Fibroblast of lung (primary cell): ENCODE measurements around the gene PRXL2A. TPM values are rescaled to one million over a fixed set of nuclear protein-coding genes. Genes with fewer than 3 reads are reported as not detected.
A peak's percentile ranks its signal among the peaks of the same experiment; 100 is the strongest.

Source experiments
- DNase-seq, 2 donors: peaks; one replicate each; pipeline versions ENCODE4 v3.0.0 to v3.0.0-alpha.2; 2010; ENCODE audit warnings: low read depth in 2 of 2
- H2AFZ ChIP-seq: 2 replicates; pipeline ENCODE4 v1.5.1; 2012; ENCODE audit warnings: low read length, control low read depth, inconsistent platforms
- H3K27ac ChIP-seq: 2 replicates; pipeline ENCODE4 v1.5.1; 2011; ENCODE audit warnings: low read length, control low read depth; ENCODE audit not compliant: insufficient read depth
- H3K27me3 ChIP-seq: 2 replicates; pipeline ENCODE4 v1.5.1; 2011; ENCODE audit warnings: mild to moderate bottlenecking, low read length; ENCODE audit not compliant: control insufficient read depth, insufficient read depth
- H3K36me3 ChIP-seq: 2 replicates; pipeline ENCODE4 v1.5.1; 2011; ENCODE audit warnings: low read length; ENCODE audit not compliant: control insufficient read depth, insufficient read depth
- H3K4me1 ChIP-seq: 2 replicates; pipeline ENCODE4 v1.5.1; 2011; ENCODE audit warnings: low read length; ENCODE audit not compliant: control insufficient read depth, insufficient read depth; ENCODE audit errors: extremely low read depth
- H3K4me2 ChIP-seq: 2 replicates; pipeline ENCODE4 v1.5.1; 2011; ENCODE audit warnings: low read length, control low read depth; ENCODE audit not compliant: insufficient read depth; ENCODE audit errors: extremely low read depth
- H3K4me3 ChIP-seq, 4 experiments: fragments of 200-600 bp in 1 of 4; sonication (generic) in 1 of 4; replicated peaks in 1 of 4; 2 replicates each; pipeline ENCODE4 v1.5.1; 2011 to 2016; ENCODE audit warnings: low read length in 4 of 4, low read depth in 3 of 4, mild to moderate bottlenecking in 3 of 4, control low read depth in 2 of 4, inconsistent platforms in 1 of 4, mixed read lengths in 1 of 4; ENCODE audit not compliant: insufficient read depth in 1 of 4; ENCODE audit errors: control extremely low read depth in 1 of 4
- H3K79me2 ChIP-seq: 2 replicates; pipeline ENCODE4 v1.5.1; 2012; ENCODE audit warnings: mild to moderate bottlenecking, low read length, inconsistent platforms; ENCODE audit not compliant: control insufficient read depth, insufficient read depth
- H3K9ac ChIP-seq: 2 replicates; pipeline ENCODE4 v1.5.1; 2011; ENCODE audit warnings: mild to moderate bottlenecking, low read length, control low read depth; ENCODE audit not compliant: insufficient read depth
- H3K9me3 ChIP-seq: 2 replicates; pipeline ENCODE4 v1.5.1; 2012; ENCODE audit warnings: low read depth, low read length; ENCODE audit not compliant: control insufficient read depth, insufficient read depth
- H4K20me1 ChIP-seq: 2 replicates; pipeline ENCODE4 v1.5.1; 2011; ENCODE audit warnings: low read length; ENCODE audit not compliant: control insufficient read depth, insufficient read depth; ENCODE audit errors: extremely low read depth
- EZH2 ChIP-seq: IDR thresholded peaks from 2 replicates; pipeline ENCODE4 v1.5.1; 2012; ENCODE audit warnings: low read length, control low read depth, mild to moderate bottlenecking; ENCODE audit errors: missing control alignments
- polyA plus RNA-seq, 2 donors: library from polyadenylated mRNA; depleted of rRNA in 1 of 2; stranded (reverse) in 1 of 2; unstranded in 1 of 2; fragments of >200 nt; gene quantifications; 2 replicates each; pipeline ENCODE4 v1.2.1, GENCODE V29; 2011 to 2012; ENCODE audit warnings: missing spikeins in 1 of 2
- total RNA-seq: library from RNA; depleted of rRNA; stranded (reverse); fragments of >200 nt; gene quantifications from 2 replicates; pipeline ENCODE4 v1.2.1, GENCODE V29; 2014
- TF ChIP-seq, protein P1 (sequence below), 2 donors: IDR thresholded peaks in 1 of 2; conservative IDR thresholded peaks in 1 of 2; 1 replicate in 1 of 2; 2 replicates in 1 of 2; pipeline ENCODE4 v1.5.1; 2011 to 2012; ENCODE audit warnings: low read length in 2 of 2, control low read depth in 1 of 2, inconsistent platforms in 1 of 2, low read depth in 1 of 2, mild to moderate bottlenecking in 1 of 2

Gene PRXL2A
- total and polyA plus RNA-seq, 2 donors (not counting 1 experiment from before 2014, with no cell fraction given), result 1.6 to 19.2 TPM

DNA sequence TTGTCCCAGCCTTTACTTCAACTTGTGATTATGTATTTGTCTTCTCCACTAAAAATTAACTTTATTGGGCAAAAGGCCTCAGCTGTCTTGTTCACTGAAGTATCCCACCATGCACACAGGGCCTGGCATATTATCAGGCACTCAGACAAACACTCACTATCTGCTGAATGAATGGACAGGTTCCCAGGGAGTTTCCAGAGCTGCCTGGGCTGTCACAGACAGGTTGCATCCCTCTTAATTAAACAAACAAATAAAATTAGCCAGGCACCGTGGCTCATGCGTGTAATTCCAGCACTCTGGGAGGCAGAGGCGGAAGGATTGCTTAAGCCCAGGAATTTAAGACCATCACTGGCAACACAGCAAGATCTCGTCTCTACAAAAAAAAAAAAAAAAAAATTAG, 44.3 kb downstream of the PRXL2A start:
- Histone ChIP-seq H3K4me3 (no peak overlapping the region), H3K79me2 (peaks cover 26% of the 10 kb centered on the region), H4K20me1 (no peaks in the 10 kb centered on the region), H3K9me3 (no peaks in the 10 kb centered on the region), H3K36me3 (no peaks in the 10 kb centered on the region), H3K9ac (no peak overlapping the region), H3K4me1 (peaks cover 6% of the 10 kb centered on the region), H3K27me3 (peaks cover 2% of the 10 kb centered on the region), H2AFZ (no peak overlapping the region), H3K27ac (no peak overlapping the region), H3K4me2 (no peak overlapping the region)
- no peak for DNase-seq
- TF ChIP-seq, protein P1, sequence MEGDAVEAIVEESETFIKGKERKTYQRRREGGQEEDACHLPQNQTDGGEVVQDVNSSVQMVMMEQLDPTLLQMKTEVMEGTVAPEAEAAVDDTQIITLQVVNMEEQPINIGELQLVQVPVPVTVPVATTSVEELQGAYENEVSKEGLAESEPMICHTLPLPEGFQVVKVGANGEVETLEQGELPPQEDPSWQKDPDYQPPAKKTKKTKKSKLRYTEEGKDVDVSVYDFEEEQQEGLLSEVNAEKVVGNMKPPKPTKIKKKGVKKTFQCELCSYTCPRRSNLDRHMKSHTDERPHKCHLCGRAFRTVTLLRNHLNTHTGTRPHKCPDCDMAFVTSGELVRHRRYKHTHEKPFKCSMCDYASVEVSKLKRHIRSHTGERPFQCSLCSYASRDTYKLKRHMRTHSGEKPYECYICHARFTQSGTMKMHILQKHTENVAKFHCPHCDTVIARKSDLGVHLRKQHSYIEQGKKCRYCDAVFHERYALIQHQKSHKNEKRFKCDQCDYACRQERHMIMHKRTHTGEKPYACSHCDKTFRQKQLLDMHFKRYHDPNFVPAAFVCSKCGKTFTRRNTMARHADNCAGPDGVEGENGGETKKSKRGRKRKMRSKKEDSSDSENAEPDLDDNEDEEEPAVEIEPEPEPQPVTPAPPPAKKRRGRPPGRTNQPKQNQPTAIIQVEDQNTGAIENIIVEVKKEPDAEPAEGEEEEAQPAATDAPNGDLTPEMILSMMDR (conservative IDR thresholded peaks at IDR 0.05 in 1 of 2, IDR thresholded peaks at IDR 0.05 in 1 of 2; ENCODE audit: low read depth in 1 of 2, low read length in 2 of 2), result no peak
- no peak for TF ChIP-seq EZH2

DNA sequence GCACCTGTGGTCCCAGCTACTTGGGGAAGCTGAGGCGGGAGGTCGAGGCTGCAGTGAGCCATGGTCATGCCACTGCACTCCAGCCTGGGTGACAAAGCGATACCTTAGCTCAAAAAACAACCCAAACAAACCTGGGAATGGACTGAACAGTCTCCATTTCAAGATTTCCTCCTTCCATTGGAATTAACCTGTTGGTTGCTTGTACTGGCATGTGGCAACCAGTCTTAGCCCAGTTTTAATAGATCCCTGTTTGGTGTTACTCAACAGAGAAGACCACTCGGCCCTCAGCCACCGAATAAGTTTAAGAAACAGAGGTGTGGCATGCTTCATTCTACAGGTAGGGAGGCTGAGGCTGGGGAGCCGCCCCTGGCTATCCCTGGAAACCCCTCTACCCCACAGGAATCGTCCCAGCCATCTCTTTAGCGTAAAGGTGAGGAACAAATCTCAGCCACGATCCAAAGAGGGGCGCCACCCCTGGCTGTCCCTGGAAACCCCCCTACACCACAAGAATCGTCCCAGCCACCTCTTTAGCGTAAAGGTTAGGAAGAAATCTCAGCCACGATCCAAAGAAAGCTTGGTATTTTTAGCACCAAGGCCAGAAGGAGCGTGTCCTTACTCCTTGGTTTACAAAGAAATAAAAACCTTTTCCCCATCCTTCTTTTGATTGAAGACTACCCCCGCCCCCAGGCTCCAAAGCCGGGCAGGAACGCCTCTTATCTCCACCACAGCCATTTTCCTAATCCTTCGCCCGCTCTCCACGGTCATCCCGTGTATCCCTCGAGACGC, 44.9 kb downstream of the PRXL2A start:
- Histone ChIP-seq H3K4me3 (peak overlapping the region in 2 of 4 experiments; percentile 46 to 52), H3K9ac (no peak overlapping the region), H3K4me1 (peaks cover 6% of the 10 kb centered on the region), H3K4me2 (no peak overlapping the region), H3K9me3 (no peaks in the 10 kb centered on the region), H3K27ac (no peak overlapping the region), H3K36me3 (no peaks in the 10 kb centered on the region), H3K79me2 (peaks cover 32% of the 10 kb centered on the region), H2AFZ (no peak overlapping the region), H3K27me3 (peaks cover 2% of the 10 kb centered on the region), H4K20me1 (no peaks in the 10 kb centered on the region)
- TF ChIP-seq EZH2, result no peak
- TF ChIP-seq, protein P1 (conservative IDR thresholded peaks at IDR 0.05 in 1 of 2, IDR thresholded peaks at IDR 0.05 in 1 of 2; ENCODE audit: low read depth in 1 of 2, low read length in 2 of 2), result no peak
- DNase-seq, result no peak

DNA sequence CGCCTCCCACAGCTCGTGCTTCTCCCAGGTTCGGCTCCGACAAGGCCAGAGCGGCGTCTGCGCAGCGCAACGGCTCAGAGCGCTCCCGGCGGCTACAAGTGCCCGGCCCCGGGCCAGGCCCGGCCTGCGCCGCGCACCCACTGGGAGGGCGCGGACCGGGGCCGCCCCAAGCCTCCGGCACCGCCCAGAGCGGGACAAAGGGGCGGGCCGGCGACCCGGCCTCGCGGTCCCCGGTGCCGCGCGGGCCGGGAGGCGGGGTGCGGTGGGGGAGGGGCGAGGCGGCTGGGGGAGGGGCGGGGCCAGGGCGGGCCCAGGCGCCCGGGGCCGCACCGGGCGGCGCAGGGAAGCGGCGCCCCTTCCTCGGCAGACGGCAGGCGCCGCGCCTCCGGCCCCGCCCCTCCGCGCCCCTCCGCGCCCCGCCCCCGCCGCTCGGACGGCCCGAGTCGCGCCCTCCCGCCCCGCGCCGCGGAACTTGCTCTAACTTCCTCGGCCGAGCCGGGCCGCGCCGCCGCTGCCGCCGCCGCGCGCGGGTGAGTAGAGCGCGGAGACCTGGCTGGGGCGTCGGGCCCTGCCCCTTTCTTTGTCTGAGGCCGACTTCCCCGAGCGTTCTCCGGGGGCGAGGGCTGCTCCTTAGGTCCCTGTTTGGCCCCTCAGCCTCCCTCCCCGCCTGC, 45.6 kb downstream of the PRXL2A start, which contains the start of gene TSPAN14:
Gene TSPAN14 (plus strand): TSS at position 469 of the 671 bp plus-strand sequence. CDS start 34,924 bp downstream, outside the sequence.
- H3K9me3 ChIP-seq, result no peaks in the 10 kb centered on the region
- no peaks in the 10 kb centered on the region for H4K20me1 ChIP-seq
- peak within 1 kb of the TSS; percentile 45 for H2AFZ ChIP-seq
- H3K36me3 ChIP-seq, result no peaks in the 10 kb centered on the region
- peak; percentile 81 to 82 for DNase-seq
- peaks cover 8% of the 10 kb centered on the region for H3K4me1 ChIP-seq
- peak within 1 kb of the TSS; percentile 83 for H3K4me2 ChIP-seq
- peaks cover 40% of the 10 kb centered on the region for H3K79me2 ChIP-seq
- peak within 1 kb of the TSS; percentile 65 to 82 (median 72) for H3K4me3 ChIP-seq
- H3K9ac ChIP-seq, result peak within 1 kb of the TSS; percentile 86
- peak within 1 kb of the TSS; percentile 64 for H3K27ac ChIP-seq
- TF ChIP-seq, protein P1 (conservative IDR thresholded peaks at IDR 0.05 in 1 of 2, IDR thresholded peaks at IDR 0.05 in 1 of 2; ENCODE audit: low read depth in 1 of 2, low read length in 2 of 2), result no peak
- no peak for TF ChIP-seq EZH2
- peaks cover 2% of the 10 kb centered on the region for H3K27me3 ChIP-seq
